Stimulated activated naive CD4-positive, alpha-beta T cell (primary cell): ENCODE results near the gene MGAT4D.
"Not testable (repeated sequence)": the region's sequence is repeated elsewhere in the genome, so short reads cannot be mapped to it uniquely, and the experiment has no call there.

ENCODE experiments used
- DNase-seq, 6 experiments: peaks; one replicate each; lab custom pipeline; 2025; lab: John Stamatoyannopoulos, UW

Gene MGAT4D

DNA sequence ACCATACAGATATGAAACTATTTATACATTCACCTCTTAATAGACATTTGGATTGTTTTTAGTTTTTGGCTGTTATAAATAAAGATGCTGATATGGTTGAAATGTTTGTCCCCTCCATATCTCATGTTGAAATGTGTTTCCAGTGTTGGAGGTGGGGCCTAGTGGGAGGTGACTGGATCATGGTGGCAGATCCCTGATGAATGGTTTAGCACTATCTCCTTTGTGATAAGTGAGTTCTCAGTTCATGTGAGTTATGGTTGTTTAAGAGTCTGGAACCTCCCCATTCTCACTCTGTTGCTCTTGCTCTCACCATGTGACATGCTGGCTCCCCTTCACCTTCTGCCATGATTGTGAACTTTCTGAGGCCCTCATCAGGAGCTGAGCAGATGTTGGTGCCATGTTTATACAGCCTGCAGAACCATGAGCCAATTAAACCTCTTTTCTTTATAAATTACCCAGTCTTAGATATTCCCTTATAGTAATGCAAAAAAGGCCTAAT, 58.4 kb downstream of the MGAT4D start:
- no peak for DNase-seq

DNA sequence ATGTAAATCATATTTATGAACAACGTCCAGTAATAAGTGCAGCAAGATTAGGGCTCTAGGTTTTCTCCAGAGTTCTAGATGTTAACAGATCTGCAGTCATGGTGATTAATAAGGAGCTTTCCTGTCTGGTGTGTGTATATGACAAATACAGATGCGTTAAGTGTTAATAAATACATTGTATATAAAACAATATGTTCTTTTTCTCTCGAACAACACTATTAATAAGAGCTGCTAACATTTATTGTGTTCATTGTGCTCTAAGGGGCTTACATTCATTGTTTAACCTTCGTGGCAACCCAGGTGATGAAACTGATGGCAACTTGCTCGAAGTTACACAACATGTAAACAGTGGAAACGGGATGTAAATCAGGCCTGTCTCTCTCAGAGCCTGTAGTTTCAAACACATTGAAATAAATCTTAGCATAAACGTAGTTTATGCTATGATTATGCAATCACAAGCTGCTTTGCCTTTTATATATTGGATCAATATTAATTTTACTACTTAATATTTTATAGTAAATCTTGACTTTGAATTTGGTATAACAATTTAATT, 70.1 kb downstream of the MGAT4D start:
- DNase-seq: no peak

DNA sequence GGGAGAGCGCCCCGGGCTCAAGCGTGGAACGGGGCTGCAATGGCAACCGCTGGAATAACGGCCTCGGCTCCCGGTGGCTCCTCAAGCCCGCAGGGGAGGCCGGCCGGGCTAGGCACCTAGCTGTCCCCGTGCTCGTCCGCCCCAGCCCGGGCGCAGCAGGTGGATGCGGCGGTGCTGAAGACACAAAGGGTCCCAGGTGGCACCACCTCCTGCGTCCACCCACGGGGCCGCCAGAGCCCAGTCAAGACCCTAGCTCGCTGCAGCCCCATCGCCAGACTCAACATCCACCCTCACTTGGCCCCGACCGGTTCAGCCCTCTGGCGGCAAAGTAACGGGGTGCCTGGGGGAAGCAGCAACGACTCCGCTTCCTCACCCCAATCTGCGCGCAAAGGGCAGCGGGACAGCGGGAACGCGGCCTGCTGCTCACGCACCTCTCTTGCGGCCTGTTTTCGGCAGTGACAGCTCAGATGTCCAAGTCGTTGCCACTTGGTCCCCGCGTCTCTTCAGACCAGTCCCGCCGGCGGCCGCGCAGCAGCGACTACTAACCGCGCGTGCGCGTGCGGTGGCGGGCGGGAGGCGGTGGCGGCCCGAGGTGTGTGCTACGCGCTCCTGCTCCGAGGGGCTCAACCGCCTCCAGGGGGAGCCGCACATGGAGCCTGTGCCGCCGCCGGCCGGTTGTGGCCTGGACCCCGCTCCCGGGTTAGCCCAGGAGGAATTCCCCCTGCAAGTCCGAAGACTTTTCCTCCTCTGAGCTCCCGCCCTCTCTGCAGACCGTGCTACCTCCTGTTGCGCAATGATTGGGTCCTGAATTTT, 70.8 kb downstream of the MGAT4D start, which contains the start of gene CLGN:
Gene CLGN, minus strand, starts transcription at position 543 of the 813 bp plus-strand sequence. CDS start 14,570 bp downstream, outside the sequence.
- peak in 5 of 6 experiments; percentile 1 to 51 (median 14) for DNase-seq

DNA sequence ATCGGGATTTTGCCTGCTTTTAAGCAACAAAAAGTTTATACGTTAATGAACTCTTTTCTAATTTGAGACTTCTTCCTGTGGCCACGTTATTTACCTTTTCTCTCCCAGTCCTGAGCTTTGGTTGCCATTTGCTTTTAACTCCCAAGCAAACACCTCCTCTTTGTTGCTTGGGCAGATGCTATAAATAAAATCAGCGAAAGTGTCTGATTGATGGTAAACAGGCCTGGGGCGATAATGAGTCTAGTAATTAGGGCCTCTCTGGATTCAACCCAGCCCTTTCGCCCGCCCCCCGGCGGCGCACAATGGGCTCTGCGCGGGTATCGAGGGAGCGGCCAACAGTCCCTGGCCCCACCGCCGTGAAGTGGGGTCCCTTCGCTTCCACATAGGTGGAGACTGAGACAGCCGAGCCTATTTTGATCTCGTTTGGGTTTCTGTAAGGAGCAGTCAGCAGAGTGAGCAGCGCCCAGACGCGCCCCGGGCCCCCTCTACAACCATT, 71.4 kb downstream of the MGAT4D start:
- DNase-seq: no peak

DNA sequence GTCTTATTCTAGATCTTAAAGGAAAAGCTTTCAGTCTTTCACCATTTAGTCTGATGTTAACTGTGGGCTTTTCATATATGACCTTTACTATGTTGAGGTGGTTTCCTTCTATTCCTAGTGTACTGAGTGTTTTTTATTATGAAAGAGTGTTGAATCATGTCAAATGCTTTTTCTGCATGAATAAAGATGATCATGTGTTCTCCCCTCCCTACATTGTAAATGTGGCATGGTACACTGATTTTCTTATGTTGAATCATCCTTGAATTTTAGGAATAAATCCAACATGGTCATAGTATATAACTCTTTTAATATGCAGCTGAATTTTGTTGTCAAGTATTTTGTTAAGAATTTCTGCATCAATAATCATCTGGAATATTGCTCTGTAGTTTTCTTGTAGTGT, 75.0 kb downstream of the MGAT4D start:
- no peak for DNase-seq

DNA sequence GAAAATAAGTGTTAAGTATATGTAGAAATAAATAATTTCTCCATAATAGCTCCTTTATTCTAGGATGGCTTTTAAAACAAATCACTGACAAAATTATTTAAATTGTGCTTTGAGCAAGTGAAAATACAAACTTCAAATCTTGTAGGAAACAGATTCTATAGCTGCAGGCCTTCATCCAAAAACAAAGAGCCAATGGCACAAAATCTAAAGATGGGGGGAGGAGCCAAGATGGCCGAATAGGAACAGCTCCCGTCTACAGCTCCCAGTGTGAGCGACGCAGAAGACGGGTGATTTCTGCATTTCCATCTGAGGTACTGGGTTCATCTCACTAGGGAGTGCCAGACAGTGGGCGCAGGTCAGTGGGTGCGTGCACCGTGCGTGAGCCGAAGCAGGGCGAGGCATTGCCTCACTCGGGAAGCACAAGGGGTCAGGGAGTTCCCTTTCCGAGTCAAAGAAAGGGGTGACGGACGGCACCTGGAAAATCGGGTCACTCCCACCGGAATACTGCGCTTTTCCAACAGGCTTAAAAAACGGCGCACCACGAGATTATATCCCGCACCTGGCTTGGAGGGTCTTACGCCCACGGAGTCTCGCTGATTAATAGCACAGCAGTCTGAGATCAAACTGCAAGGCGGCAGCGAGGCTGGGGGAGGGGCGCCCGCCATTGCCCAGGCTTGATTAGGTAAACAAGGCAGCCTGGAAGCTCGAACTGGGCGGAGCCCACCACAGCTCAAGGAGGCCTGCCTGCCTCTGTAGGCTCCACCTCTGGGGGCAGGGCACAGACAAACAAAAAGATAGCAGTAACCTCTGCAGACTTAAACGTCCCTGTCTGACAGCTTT, 84.7 kb downstream of the MGAT4D start:
- not testable (repeated sequence) for DNase-seq

DNA sequence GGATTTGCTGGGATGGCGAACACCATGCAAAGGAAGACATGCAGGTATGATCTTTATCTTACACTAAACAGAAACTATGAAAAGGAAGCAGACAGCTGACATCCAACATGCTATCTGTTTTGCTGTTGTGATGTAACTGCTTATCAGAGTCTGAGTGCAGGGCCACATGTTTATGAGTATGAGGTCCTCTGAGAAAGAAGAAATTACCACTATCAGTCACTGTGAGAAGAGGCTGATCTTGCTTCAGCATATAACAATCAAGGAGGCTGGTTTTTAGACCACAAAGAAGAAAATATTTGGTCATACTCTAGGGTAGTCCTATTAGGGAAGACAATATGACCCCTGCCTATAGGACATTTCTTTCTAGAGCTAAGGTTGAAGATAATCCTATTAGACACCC, 89.1 kb downstream of the MGAT4D start:
- DNase-seq: no peak

DNA sequence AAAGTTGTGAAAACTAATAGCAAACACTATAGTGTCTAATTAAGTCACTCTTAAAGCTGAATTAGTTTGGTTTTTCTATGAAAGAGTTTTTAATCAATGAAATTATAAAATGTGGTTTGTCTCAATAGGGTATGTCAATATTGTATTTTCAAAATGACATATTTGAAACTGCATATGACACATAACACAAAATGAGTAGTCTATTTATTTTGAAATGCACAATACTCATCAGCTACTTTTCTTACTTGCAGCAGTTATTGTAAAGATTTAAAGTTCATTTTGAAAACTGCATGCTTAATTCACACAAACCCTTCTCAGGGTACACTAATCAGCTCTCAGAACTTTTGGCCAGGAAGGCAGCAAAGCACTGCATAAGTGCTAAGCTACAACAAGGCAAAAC, 91.8 kb downstream of the MGAT4D start:
- no peak for DNase-seq

DNA sequence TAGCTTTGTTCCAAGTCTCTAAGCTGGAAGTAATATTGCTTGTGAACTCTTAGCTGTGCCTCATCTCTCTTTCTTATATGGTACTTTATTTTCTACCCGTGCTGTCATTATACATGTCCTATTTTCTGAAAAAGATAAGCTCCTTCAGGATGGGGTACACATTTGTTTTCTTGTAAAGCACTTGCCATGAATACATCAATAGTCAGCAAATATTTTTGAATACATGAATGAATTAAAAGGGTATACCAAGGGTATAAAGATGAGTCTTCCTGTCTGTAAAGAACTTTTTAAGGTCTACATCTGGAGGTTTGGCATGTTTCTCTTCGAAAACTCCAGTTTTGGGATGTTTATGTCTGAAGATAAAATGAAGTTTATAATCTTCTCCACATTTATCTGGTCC, 98.0 kb downstream of the MGAT4D start:
- no peak for DNase-seq

DNA sequence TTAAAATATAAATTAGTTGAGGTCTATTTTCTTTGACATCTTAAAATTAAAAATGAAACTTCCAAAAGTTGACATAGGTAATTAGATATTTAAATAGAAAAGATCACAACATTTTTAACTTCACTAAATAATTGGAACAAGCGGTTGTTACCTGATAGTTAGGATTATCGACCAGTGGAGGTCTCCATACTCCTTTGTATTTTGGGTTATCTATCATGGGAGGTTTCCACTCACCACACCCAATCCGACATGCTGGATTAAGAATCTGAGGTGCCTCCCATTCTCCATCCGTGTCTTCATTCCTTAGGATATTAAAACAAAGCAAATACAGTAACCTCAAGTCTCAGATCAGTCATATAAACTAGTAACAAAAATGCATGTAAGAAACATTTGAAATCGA, 102.4 kb downstream of the MGAT4D start:
- no peak for DNase-seq
